Fibroblast of lung (primary cell): Measurements from ENCODE around the gene PPFIBP1. TPM values are rescaled to one million over a fixed set of nuclear protein-coding genes. Genes with fewer than 3 reads are reported as not detected.
A peak's percentile ranks its signal among the peaks of the same experiment; 100 is the strongest.
"Not testable (repeated sequence)": the region's sequence is repeated elsewhere in the genome, so short reads cannot be mapped to it uniquely, and the experiment has no call there.

ENCODE experiments used
- DNase-seq, 2 donors: peaks; one replicate each; pipeline versions ENCODE4 v3.0.0 to v3.0.0-alpha.2; 2010; ENCODE audit warnings: low read depth in 2 of 2
- H2AFZ ChIP-seq: 2 replicates; pipeline ENCODE4 v1.5.1; 2012; ENCODE audit warnings: low read length, control low read depth, inconsistent platforms
- H3K27ac ChIP-seq: 2 replicates; pipeline ENCODE4 v1.5.1; 2011; ENCODE audit warnings: low read length, control low read depth; ENCODE audit not compliant: insufficient read depth
- H3K27me3 ChIP-seq: 2 replicates; pipeline ENCODE4 v1.5.1; 2011; ENCODE audit warnings: mild to moderate bottlenecking, low read length; ENCODE audit not compliant: control insufficient read depth, insufficient read depth
- H3K36me3 ChIP-seq: 2 replicates; pipeline ENCODE4 v1.5.1; 2011; ENCODE audit warnings: low read length; ENCODE audit not compliant: control insufficient read depth, insufficient read depth
- H3K4me1 ChIP-seq: 2 replicates; pipeline ENCODE4 v1.5.1; 2011; ENCODE audit warnings: low read length; ENCODE audit not compliant: control insufficient read depth, insufficient read depth; ENCODE audit errors: extremely low read depth
- H3K4me2 ChIP-seq: 2 replicates; pipeline ENCODE4 v1.5.1; 2011; ENCODE audit warnings: low read length, control low read depth; ENCODE audit not compliant: insufficient read depth; ENCODE audit errors: extremely low read depth
- H3K4me3 ChIP-seq, 4 experiments: fragments of 200-600 bp in 1 of 4; sonication (generic) in 1 of 4; replicated peaks in 1 of 4; 2 replicates each; pipeline ENCODE4 v1.5.1; 2011 to 2016; ENCODE audit warnings: low read length in 4 of 4, low read depth in 3 of 4, mild to moderate bottlenecking in 3 of 4, control low read depth in 2 of 4, inconsistent platforms in 1 of 4, mixed read lengths in 1 of 4; ENCODE audit not compliant: insufficient read depth in 1 of 4; ENCODE audit errors: control extremely low read depth in 1 of 4
- H3K79me2 ChIP-seq: 2 replicates; pipeline ENCODE4 v1.5.1; 2012; ENCODE audit warnings: mild to moderate bottlenecking, low read length, inconsistent platforms; ENCODE audit not compliant: control insufficient read depth, insufficient read depth
- H3K9ac ChIP-seq: 2 replicates; pipeline ENCODE4 v1.5.1; 2011; ENCODE audit warnings: mild to moderate bottlenecking, low read length, control low read depth; ENCODE audit not compliant: insufficient read depth
- H3K9me3 ChIP-seq: 2 replicates; pipeline ENCODE4 v1.5.1; 2012; ENCODE audit warnings: low read depth, low read length; ENCODE audit not compliant: control insufficient read depth, insufficient read depth
- H4K20me1 ChIP-seq: 2 replicates; pipeline ENCODE4 v1.5.1; 2011; ENCODE audit warnings: low read length; ENCODE audit not compliant: control insufficient read depth, insufficient read depth; ENCODE audit errors: extremely low read depth
- EZH2 ChIP-seq: IDR thresholded peaks from 2 replicates; pipeline ENCODE4 v1.5.1; 2012; ENCODE audit warnings: low read length, control low read depth, mild to moderate bottlenecking; ENCODE audit errors: missing control alignments
- polyA plus RNA-seq, 2 donors: library from polyadenylated mRNA; depleted of rRNA in 1 of 2; stranded (reverse) in 1 of 2; unstranded in 1 of 2; fragments of >200 nt; gene quantifications; 2 replicates each; pipeline ENCODE4 v1.2.1, GENCODE V29; 2011 to 2012; ENCODE audit warnings: missing spikeins in 1 of 2
- total RNA-seq: library from RNA; depleted of rRNA; stranded (reverse); fragments of >200 nt; gene quantifications from 2 replicates; pipeline ENCODE4 v1.2.1, GENCODE V29; 2014
- TF ChIP-seq, protein P1 (sequence below), 2 donors: IDR thresholded peaks in 1 of 2; conservative IDR thresholded peaks in 1 of 2; 1 replicate in 1 of 2; 2 replicates in 1 of 2; pipeline ENCODE4 v1.5.1; 2011 to 2012; ENCODE audit warnings: low read length in 2 of 2, control low read depth in 1 of 2, inconsistent platforms in 1 of 2, low read depth in 1 of 2, mild to moderate bottlenecking in 1 of 2

The PPFIBP1 gene
- total and polyA plus RNA-seq, 2 donors (not counting 1 experiment from before 2014, with no cell fraction given) = 65.1 to 93.0 TPM

DNA sequence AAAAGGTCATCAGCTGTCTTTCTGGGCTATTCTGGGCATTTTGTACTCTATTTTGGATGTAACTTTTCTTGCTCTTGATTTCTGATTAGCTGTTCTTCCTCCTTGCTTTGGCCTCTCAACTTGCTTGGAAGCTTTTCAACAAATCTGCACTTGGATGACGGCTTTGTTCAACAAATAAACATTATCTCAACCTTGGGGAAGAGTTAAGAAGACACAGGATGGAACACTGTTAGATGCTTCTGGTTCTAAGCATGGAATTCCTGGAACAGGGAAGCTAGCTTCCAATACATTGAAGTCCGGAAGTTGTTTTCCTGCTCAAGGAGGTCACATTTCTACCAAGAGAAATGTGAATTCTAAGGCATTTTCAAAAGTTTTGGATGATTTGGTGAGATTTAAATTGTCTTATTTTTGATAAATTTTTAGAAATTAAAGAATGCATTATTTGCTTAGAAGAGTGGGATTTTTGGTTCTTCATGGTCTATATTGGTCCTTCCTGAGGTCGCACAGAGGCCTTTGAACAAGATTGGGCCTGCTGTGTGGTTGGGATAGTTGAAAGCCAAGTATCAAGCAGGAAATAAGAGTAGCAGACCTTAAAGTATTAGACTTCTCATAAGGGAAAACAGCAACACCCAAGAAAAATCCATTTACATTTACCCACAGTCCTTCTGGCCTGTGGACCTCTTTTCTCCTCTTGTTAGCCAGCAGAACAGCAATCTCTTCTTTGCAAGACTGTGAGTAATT lies 59.2 kb downstream of the PPFIBP1 start:
- DNase-seq = peak; percentile 32 to 75
- Histone ChIP-seq H2AFZ (no peak overlapping the region), H3K4me2 (peak overlapping the region; percentile 2), H3K27me3 (no peaks in the 10 kb centered on the region), H3K9ac (no peak overlapping the region), H3K27ac (peak overlapping the region; percentile 22), H3K9me3 (no peaks in the 10 kb centered on the region), H4K20me1 (no peaks in the 10 kb centered on the region), H3K79me2 (peaks cover 28% of the 10 kb centered on the region), H3K36me3 (peaks cover 3% of the 10 kb centered on the region), H3K4me3 (no peak overlapping the region), H3K4me1 (peaks cover 13% of the 10 kb centered on the region)
- TF ChIP-seq, protein P1, sequence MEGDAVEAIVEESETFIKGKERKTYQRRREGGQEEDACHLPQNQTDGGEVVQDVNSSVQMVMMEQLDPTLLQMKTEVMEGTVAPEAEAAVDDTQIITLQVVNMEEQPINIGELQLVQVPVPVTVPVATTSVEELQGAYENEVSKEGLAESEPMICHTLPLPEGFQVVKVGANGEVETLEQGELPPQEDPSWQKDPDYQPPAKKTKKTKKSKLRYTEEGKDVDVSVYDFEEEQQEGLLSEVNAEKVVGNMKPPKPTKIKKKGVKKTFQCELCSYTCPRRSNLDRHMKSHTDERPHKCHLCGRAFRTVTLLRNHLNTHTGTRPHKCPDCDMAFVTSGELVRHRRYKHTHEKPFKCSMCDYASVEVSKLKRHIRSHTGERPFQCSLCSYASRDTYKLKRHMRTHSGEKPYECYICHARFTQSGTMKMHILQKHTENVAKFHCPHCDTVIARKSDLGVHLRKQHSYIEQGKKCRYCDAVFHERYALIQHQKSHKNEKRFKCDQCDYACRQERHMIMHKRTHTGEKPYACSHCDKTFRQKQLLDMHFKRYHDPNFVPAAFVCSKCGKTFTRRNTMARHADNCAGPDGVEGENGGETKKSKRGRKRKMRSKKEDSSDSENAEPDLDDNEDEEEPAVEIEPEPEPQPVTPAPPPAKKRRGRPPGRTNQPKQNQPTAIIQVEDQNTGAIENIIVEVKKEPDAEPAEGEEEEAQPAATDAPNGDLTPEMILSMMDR (conservative IDR thresholded peaks at IDR 0.05 in 1 of 2, IDR thresholded peaks at IDR 0.05 in 1 of 2; ENCODE audit: low read depth in 1 of 2, low read length in 2 of 2) = no peak

DNA sequence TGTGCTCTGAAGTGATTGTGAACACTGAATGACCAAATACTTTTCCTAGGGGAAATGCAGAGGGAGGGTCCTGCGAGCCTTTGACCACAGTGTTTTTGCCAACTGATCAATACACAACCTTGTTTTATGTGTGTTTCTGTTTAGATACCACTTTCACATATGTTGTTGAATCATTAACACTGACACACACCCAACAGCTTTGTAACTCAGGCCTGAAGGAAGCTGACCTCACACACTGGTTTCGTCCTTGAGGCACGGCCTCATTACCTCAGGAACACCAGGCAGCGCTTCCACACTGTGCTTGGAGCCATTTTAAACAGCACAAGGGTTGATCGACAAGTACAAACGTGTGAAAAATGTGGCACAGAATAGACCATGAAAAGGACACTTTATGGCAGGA lies 60.0 kb downstream of the PPFIBP1 start:
- H3K9me3 ChIP-seq = no peaks in the 10 kb centered on the region
- peaks cover 13% of the 10 kb centered on the region for H3K4me1 ChIP-seq
- H2AFZ ChIP-seq = no peak overlapping the region
- no peak for DNase-seq
- no peak overlapping the region for H3K4me2 ChIP-seq
- peaks cover 32% of the 10 kb centered on the region for H3K79me2 ChIP-seq
- no peak overlapping the region for H3K4me3 ChIP-seq
- H3K36me3 ChIP-seq = peaks cover 1% of the 10 kb centered on the region
- H3K27me3 ChIP-seq = no peaks in the 10 kb centered on the region
- H4K20me1 ChIP-seq = no peaks in the 10 kb centered on the region
- TF ChIP-seq, protein P1 (conservative IDR thresholded peaks at IDR 0.05 in 1 of 2, IDR thresholded peaks at IDR 0.05 in 1 of 2; ENCODE audit: low read depth in 1 of 2, low read length in 2 of 2) = no peak
- TF ChIP-seq EZH2 = no peak
- no peak overlapping the region for H3K9ac ChIP-seq
- H3K27ac ChIP-seq = no peak overlapping the region

DNA sequence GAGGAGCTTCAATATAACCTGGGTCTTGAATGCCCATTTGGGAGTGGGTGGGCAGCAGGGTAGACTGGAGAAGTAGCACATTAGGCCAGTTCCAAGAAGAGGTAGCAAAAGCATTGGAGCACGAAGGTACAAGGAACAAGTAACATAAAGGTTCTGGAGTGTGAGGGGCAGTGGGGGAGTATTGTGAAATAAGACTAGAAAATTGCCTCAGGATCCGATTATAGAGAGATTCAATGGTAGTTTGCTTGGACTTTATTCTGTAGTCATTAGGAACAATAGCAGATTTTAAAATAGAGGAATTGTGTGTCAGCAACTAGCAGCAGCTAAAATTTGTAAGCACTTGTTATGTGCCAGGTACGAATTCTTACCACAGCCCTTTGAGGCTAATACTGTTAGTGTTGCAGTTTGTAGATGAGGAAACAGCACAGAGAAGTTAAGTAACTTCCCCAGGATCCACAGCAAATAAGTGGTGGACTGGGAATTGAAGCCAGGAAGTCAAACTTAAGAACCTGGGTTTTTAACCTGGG lies 61.8 kb downstream of the PPFIBP1 start:
- Histone ChIP-seq H3K4me3 (no peak overlapping the region), H3K9me3 (no peaks in the 10 kb centered on the region), H2AFZ (no peak overlapping the region), H3K4me2 (no peak overlapping the region), H3K9ac (no peak overlapping the region), H4K20me1 (no peaks in the 10 kb centered on the region), H3K4me1 (peaks cover 13% of the 10 kb centered on the region), H3K36me3 (peaks cover 1% of the 10 kb centered on the region), H3K27me3 (no peaks in the 10 kb centered on the region), H3K27ac (no peak overlapping the region), H3K79me2 (peaks cover 40% of the 10 kb centered on the region)
- TF ChIP-seq, protein P1 (conservative IDR thresholded peaks at IDR 0.05 in 1 of 2, IDR thresholded peaks at IDR 0.05 in 1 of 2; ENCODE audit: low read depth in 1 of 2, low read length in 2 of 2) = no peak
- TF ChIP-seq EZH2 = no peak
- no peak for DNase-seq

DNA sequence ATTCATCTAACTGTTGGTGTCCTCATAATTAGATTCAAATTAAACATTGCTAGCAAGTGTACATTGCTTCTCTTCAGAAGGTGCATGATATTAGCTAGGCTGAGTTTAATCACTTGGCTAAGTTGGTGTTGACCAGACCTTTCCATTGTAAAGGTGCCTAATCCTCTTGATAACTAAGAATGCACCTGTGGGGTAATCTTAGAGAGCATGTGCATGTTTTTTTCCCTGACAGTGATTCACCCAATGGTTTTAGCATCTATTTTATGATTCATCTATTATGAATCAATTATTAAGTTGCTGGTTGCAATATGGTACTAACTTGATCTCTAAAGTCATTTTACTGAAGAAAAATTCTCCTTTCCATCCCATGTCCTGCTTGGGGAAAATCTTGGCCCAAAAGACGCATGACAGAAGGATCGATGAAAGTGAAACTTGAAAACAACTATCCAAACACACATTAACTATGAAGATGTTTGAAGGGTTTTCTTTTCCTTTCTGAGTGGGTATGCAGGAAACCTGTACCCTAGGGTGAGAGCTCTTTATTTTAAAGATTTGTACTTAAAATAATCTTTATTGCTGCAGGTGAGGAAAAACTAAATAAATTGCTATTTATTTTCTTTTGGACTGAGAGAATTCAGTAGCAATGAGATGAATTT lies 64.2 kb downstream of the PPFIBP1 start:
- H3K36me3 ChIP-seq, H3K9me3 ChIP-seq, H4K20me1 ChIP-seq, H3K9ac ChIP-seq, H2AFZ ChIP-seq, DNase-seq, H3K27me3 ChIP-seq, H3K4me1 ChIP-seq: not testable (repeated sequence)
- Histone ChIP-seq H3K79me2 (peaks cover 39% of the 10 kb centered on the region), H3K27ac (peak overlapping the region; percentile 11), H3K4me3 (peak overlapping the region in 3 of 4 experiments; percentile 15 to 20 (median 19)), H3K4me2 (peak overlapping the region; percentile 62)
